Thoracic aorta (tissue), 2 donors: Measurements from ENCODE around the gene COPS9. TPM values are rescaled to one million over a fixed set of nuclear protein-coding genes. Genes with fewer than 3 reads are reported as not detected.

Experiments
- ATAC-seq: fragments of 150-250 bp; one replicate; pipeline ENCODE4 v1.8.0; 2017; ENCODE audit warnings: low read depth; ENCODE audit not compliant: insufficient number of reproducible peaks, low FRiP score
- DNase-seq: peaks from one replicate; pipeline ENCODE4 v3.0.0-alpha.2; 2020; ENCODE audit warnings: low spot score
- H3K27ac ChIP-seq, 2 donors: fragments of 200-600 bp; sonication (generic); 1 replicate in 1 of 2; 2 replicates in 1 of 2; pipeline ENCODE4 v1.5.1; 2016; ENCODE audit warnings: mild to moderate bottlenecking in 2 of 2, moderate library complexity in 2 of 2
- H3K27me3 ChIP-seq: fragments of 200-600 bp; sonication (generic); replicated peaks from 2 replicates; pipeline ENCODE4 v1.6.0; 2016; ENCODE audit warnings: mild to moderate bottlenecking; ENCODE audit not compliant: insufficient read depth
- H3K36me3 ChIP-seq: fragments of 200-600 bp; sonication (generic); one replicate; pipeline ENCODE4 v1.5.1; 2016
- H3K4me1 ChIP-seq, 2 donors: fragments of 200-600 bp; sonication (generic); 1 replicate in 1 of 2; 2 replicates in 1 of 2; pipeline versions ENCODE4 v1.5.1 to v1.6.0; 2016; ENCODE audit warnings: low read depth in 2 of 2, mild to moderate bottlenecking in 1 of 2; ENCODE audit not compliant: control insufficient read depth in 1 of 2
- H3K4me3 ChIP-seq: fragments of 200-600 bp; sonication (generic); 2 replicates; pipeline ENCODE4 v1.5.1; 2016; ENCODE audit warnings: mild to moderate bottlenecking
- H3K9me3 ChIP-seq: fragments of 200-600 bp; sonication (generic); 2 replicates; pipeline ENCODE4 v1.5.1; 2016
- total RNA-seq, 2 donors: library from RNA; depleted of rRNA; stranded (reverse); fragments of >200 nt; gene quantifications; one replicate each; pipeline versions ENCODE4 v1.1.0 to v1.2.3, GENCODE V29; 2016
- TF ChIP-seq, protein P1 (sequence below): fragments of 200-600 bp; sonication (generic); IDR thresholded peaks from one replicate; pipeline ENCODE4 v1.5.1; 2019; ENCODE audit warnings: antibody characterized with exemption

The COPS9 gene
- total RNA-seq, 2 donors from 2014 or later = 101 to 115 TPM

DNA sequence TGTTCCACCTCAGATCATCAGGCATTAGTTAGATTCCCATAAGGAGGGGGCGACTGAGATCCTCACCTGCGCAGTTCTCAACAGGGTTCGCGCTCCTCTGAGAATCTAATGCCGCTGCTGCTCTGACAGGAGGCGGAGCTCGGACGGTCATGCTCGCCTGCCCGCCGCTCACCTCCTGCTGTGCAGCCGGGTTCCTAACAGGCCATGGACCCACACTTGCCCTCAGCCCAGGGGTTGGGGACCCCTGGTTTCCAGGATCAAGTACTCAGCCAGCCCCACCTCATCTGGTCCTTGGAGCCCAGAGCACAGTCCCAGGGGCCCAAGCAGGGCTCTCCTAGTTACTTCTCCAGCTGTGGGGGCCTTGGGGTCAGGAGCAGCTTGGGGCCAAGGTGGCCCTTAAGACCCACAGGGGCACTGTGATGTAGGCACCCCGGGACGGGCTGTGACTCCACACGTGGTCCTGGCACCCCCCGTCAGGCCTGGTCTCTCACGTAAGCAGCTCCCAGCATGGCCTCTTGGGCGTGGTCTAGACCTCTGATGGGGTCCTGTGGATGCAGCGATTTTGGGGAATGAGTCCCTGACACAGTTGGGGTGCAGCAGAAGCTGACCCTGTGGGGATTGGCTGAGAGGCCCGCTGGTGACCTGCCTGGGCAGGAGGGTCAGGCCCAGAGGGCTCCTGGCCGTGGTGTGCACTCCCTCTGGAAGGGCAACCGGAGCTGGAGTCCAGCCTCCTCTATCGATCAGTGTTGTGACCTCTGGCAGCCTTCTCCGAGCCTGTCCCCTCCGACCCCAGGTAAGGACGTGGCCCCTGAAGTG lies 32.6 kb upstream of the COPS9 start:
- no peaks in the 10 kb centered on the region for H3K36me3 ChIP-seq
- no peak for DNase-seq
- ATAC-seq = no peak
- no peaks in the 10 kb centered on the region for H3K27me3 ChIP-seq
- TF ChIP-seq, protein P1, sequence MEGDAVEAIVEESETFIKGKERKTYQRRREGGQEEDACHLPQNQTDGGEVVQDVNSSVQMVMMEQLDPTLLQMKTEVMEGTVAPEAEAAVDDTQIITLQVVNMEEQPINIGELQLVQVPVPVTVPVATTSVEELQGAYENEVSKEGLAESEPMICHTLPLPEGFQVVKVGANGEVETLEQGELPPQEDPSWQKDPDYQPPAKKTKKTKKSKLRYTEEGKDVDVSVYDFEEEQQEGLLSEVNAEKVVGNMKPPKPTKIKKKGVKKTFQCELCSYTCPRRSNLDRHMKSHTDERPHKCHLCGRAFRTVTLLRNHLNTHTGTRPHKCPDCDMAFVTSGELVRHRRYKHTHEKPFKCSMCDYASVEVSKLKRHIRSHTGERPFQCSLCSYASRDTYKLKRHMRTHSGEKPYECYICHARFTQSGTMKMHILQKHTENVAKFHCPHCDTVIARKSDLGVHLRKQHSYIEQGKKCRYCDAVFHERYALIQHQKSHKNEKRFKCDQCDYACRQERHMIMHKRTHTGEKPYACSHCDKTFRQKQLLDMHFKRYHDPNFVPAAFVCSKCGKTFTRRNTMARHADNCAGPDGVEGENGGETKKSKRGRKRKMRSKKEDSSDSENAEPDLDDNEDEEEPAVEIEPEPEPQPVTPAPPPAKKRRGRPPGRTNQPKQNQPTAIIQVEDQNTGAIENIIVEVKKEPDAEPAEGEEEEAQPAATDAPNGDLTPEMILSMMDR = no peak
- H3K4me1 ChIP-seq = no peaks in the 10 kb centered on the region
- H3K27ac ChIP-seq = no peak overlapping the region
- H3K9me3 ChIP-seq = no peaks in the 10 kb centered on the region
- no peak overlapping the region for H3K4me3 ChIP-seq

DNA sequence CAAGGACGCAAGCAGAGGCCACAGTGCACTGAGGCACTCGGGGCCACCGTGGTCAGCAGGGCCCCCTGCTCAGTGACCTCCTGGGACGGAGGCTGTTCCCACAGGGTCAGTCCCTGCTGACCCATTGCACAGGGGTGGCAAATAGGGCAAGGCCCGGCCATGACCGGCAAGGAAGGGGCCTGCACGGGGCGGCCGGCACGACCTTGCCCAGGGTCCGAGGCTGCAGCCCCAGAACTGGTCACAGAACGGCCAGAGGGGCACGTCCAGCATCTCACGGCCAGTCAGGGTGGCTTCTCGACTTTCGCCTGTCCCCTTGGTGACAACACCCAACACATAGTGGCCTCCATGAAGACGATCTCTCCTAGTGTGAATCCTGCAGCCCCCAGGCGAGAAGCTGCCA lies 31.9 kb upstream of the COPS9 start:
- Histone ChIP-seq H3K4me3 (no peak overlapping the region), H3K4me1 (no peaks in the 10 kb centered on the region), H3K27ac (no peak overlapping the region), H3K36me3 (no peaks in the 10 kb centered on the region), H3K27me3 (no peaks in the 10 kb centered on the region), H3K9me3 (no peaks in the 10 kb centered on the region)
- DNase-seq (no peak), ATAC-seq (no peak)
- TF ChIP-seq, protein P1 = no peak

- Histone ChIP-seq H3K27me3 (no peaks in the 10 kb centered on the region), H3K4me1 (no peaks in the 10 kb centered on the region), H3K4me3 (no peak overlapping the region), H3K9me3 (no peaks in the 10 kb centered on the region), H3K36me3 (no peaks in the 10 kb centered on the region), H3K27ac (no peak overlapping the region)
- TF ChIP-seq, protein P1 = no peak
- DNase-seq = no peak
- no peak for ATAC-seq
Observed at GRCh38 chr2:240167588-240167880, 31.4 kb upstream of the COPS9 start.

DNA sequence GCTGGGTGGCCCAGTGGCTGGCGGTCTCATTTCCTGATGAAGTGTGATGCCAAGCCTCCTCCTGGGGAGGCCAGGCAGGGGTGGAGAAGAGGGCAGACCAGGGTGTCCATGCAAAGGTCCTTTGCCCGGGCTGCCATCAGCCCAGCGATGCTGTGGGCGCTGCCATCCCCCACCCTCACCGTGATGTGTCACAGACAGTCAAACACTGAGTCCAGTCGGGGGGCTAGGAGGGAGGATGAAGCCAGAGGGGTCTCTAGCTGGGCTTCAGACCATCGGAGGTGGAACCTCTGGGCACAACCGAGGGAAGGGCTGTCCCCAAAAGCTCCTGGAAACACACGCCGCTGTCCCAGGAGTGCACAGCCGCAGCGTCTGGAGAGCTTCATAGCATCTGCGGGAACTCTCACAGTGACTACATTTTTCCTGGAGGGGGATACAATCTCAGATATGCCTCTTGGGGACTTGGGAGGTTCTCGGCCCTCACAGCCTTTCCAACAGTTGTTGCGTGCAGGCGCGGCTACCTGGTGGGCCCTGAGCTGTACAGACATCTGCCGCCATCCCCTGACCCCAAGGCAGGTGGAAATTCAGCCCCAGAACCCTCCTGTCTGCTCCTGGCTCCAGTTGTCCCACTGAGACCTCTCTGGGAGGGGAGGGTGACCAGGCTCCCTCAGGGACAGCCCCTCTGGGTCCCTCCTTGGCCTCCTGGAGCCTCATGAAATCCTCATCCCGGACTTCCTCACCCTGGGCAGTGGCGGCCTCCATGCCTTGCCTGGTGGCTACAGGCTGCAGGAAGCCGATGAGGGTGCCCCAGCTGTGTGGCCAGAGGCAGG lies 30.9 kb upstream of the COPS9 start:
- Histone ChIP-seq H3K4me3 (no peak overlapping the region), H3K27ac (no peak overlapping the region), H3K36me3 (no peaks in the 10 kb centered on the region), H3K9me3 (no peaks in the 10 kb centered on the region), H3K4me1 (no peaks in the 10 kb centered on the region), H3K27me3 (no peaks in the 10 kb centered on the region)
- TF ChIP-seq, protein P1 = no peak
- no peak for ATAC-seq
- DNase-seq = no peak

DNA sequence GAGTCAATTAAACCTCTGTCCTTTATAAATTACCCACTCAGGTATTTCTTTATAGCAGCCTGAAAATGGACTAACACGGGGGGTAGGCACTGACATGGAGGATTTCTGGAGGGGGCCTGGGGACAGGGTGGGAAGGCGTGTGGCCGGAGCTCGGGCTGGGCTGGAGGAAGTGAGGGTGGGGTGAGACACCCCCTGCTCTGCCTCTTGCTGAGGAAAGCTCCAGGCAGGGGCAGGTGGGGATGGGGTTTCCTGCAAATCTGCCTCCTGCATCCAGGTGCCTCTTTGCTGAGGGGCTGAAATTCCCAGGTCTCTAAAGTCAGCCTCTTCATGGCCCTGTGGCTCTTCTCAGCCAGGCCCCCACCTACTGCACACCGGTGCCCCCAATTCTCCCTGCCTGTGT lies 30.1 kb upstream of the COPS9 start:
- DNase-seq (no peak), ATAC-seq (no peak)
- Histone ChIP-seq H3K27ac (no peak overlapping the region), H3K36me3 (no peaks in the 10 kb centered on the region), H3K4me1 (no peaks in the 10 kb centered on the region), H3K4me3 (no peak overlapping the region), H3K27me3 (no peaks in the 10 kb centered on the region), H3K9me3 (no peaks in the 10 kb centered on the region)
- TF ChIP-seq, protein P1 = no peak
